Measurements from ENCODE around the gene EGFLAM. TPM values are rescaled to one million over a fixed set of nuclear protein-coding genes. Genes with fewer than 3 reads are reported as not detected.

The EGFLAM gene
- total RNA-seq, 1 experiment from 2014 or later = 0.33 TPM

DNA sequence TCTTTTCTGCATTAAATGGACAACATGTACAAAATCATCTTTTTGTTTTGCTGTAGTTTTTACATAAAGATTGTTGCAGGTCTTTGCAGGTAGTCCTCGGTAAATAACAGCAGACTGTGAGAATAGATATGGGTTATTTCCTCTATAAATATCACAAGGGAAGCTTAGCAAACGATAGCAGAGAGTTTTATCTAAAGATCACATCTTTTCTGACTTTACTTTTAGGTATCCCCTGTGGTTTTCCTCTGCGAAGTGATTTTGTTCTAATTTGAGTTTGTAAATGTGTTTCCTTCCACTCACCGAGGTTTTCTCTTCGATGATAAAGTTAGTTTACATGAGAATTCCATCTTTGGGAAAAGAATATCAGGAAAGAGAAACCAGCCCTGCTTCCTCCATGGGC lies 109.6 kb downstream of the EGFLAM start:
- Histone ChIP-seq H2AK5ac (ENCODE audit: insufficient read length, low read length) (no peak overlapping the region), H3K79me2 (ENCODE audit: insufficient read depth, low read length) (no peaks in the 10 kb centered on the region), H3K56ac (ENCODE audit: insufficient read length, low read depth, low read length) (no peak overlapping the region), H2BK120ac (ENCODE audit: low read depth, low read length, poor library complexity, severe bottlenecking) (no peak overlapping the region), H3K4me1 (ENCODE audit: insufficient read depth, low read length) (no peaks in the 10 kb centered on the region), H3K79me1 (ENCODE audit: insufficient read depth, low read depth, low read length, poor library complexity, severe bottlenecking) (no peaks in the 10 kb centered on the region), H4K8ac (replicated peaks; ENCODE audit: insufficient read length, low read depth, low read length) (no peak overlapping the region), H2BK20ac (ENCODE audit: low read depth, low read length, poor library complexity, severe bottlenecking) (no peak overlapping the region), H3K4me2 (ENCODE audit: insufficient read depth, insufficient read length, low read length) (no peak overlapping the region), H3K14ac (ENCODE audit: insufficient read depth, low read length) (no peak overlapping the region), H4K5ac (ENCODE audit: insufficient read length, low read depth, low read length) (no peak overlapping the region), H2BK5ac (ENCODE audit: insufficient read length, low read length) (no peak overlapping the region), H3K27me3 (ENCODE audit: insufficient read depth, low read length) (no peaks in the 10 kb centered on the region), H4K20me1 (ENCODE audit: control insufficient read depth, insufficient read depth, insufficient read length) (no peaks in the 10 kb centered on the region), H3K23ac (ENCODE audit: insufficient read length, low read depth, low read length) (no peak overlapping the region), H3K18ac (ENCODE audit: insufficient read length, low read depth, low read length) (no peak overlapping the region), H3K23me2 (ENCODE audit: insufficient read length, low read depth, low read length, poor library complexity, severe bottlenecking) (no peaks in the 10 kb centered on the region), H4K91ac (ENCODE audit: insufficient read length, low read depth, low read length) (no peak overlapping the region), H2BK12ac (ENCODE audit: insufficient read length, low read depth, low read length) (no peak overlapping the region), H3K9me3 (ENCODE audit: control insufficient read depth, low read depth, low read length) (no peaks in the 10 kb centered on the region), H3T11ph (ENCODE audit: low read length) (no peak overlapping the region), H2AFZ (ENCODE audit: low read length) (no peak overlapping the region), H2BK15ac (ENCODE audit: low read depth, low read length) (no peak overlapping the region), H3K9ac (ENCODE audit: extremely low read depth, insufficient read length, low read length) (no peak overlapping the region), H3K27ac (ENCODE audit: insufficient read length, low read depth, low read length) (no peak overlapping the region), H3K4ac (ENCODE audit: low read depth, low read length) (no peak overlapping the region)
- no peaks in the 10 kb centered on the region for H3K9me3 Mint-ChIP-seq
- no peaks in the 10 kb centered on the region for H3K36me3 Mint-ChIP-seq (ENCODE audit: insufficient read depth in 1 of 3, low read depth in 3 of 3)
- TF ChIP-seq, protein P1, sequence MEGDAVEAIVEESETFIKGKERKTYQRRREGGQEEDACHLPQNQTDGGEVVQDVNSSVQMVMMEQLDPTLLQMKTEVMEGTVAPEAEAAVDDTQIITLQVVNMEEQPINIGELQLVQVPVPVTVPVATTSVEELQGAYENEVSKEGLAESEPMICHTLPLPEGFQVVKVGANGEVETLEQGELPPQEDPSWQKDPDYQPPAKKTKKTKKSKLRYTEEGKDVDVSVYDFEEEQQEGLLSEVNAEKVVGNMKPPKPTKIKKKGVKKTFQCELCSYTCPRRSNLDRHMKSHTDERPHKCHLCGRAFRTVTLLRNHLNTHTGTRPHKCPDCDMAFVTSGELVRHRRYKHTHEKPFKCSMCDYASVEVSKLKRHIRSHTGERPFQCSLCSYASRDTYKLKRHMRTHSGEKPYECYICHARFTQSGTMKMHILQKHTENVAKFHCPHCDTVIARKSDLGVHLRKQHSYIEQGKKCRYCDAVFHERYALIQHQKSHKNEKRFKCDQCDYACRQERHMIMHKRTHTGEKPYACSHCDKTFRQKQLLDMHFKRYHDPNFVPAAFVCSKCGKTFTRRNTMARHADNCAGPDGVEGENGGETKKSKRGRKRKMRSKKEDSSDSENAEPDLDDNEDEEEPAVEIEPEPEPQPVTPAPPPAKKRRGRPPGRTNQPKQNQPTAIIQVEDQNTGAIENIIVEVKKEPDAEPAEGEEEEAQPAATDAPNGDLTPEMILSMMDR (conservative IDR thresholded peaks at IDR 0.05) = no peak
- no CpG with 5 or more reads among the region's 5 CpGs for WGBS (ENCODE audit: extremely low coverage, insufficient read length, low lambda C conversion rate)
- H3K4me3 Mint-ChIP-seq = no peak overlapping the region
- H3K27ac Mint-ChIP-seq = no peak overlapping the region
- no peaks in the 10 kb centered on the region for H3K27me3 Mint-ChIP-seq (ENCODE audit: low read depth)
- no peak for DNase-seq
- H3K4me1 Mint-ChIP-seq = peaks cover 7 to 9% of the 10 kb centered on the region in 2 experiments; a peak in 2 of 4 replicates
